PC-9 (cell line): Measurements from ENCODE around the gene HLTF. TPM values are rescaled to one million over a fixed set of nuclear protein-coding genes. Genes with fewer than 3 reads are reported as not detected.

Source experiments
- BruUV-seq: library from RNA; stranded (reverse); fragments of 400-500 nt; replicated peaks from 2 replicates; lab custom pipeline; 2021; lab: Mats Ljungman, UMichigan
- CTCF ChIA-PET: fragments of 300-600 bp; sonication (Branson Sonifier 250); formaldehyde crosslinking; loops from one replicate; lab custom pipeline; 2022; ENCODE audit warnings: antibody characterized with exemption; lab: Charles Lee
- POLR2A ChIA-PET: fragments of 300-600 bp; sonication (Branson Sonifier 250); formaldehyde crosslinking; loops from one replicate; lab custom pipeline; 2022; ENCODE audit warnings: antibody characterized with exemption; ENCODE audit not compliant: unreplicated experiment; lab: Charles Lee
- DNase-seq, 2 experiments: peaks; one replicate each; pipeline versions ENCODE4 v3.0.0 to v3.0.0-alpha.2; 2015 to 2022; ENCODE audit warnings: mixed read lengths in 1 of 2
- H2AFZ ChIP-seq: fragments of 200-600 bp; sonication (generic); 2 replicates; pipeline ENCODE4 v1.8.1; 2017; ENCODE audit warnings: antibody characterized with exemption
- H3F3A ChIP-seq: fragments of 200-600 bp; sonication (generic); 2 replicates; pipeline ENCODE4 v1.8.1; 2017; ENCODE audit warnings: antibody characterized with exemption, mild to moderate bottlenecking, low read depth; ENCODE audit not compliant: insufficient read depth
- H3K27ac ChIP-seq: fragments of 200-600 bp; sonication (generic); 2 replicates; pipeline ENCODE4 v1.6.1; 2016; ENCODE audit warnings: mixed run types
- H3K27me3 ChIP-seq: fragments of 200-600 bp; sonication (generic); 2 replicates; pipeline ENCODE4 v1.6.1; 2016; ENCODE audit warnings: low read depth, mixed run types; ENCODE audit not compliant: insufficient read depth
- H3K36me3 ChIP-seq: fragments of 200-600 bp; sonication (generic); 2 replicates; pipeline ENCODE4 v1.6.1; 2016; ENCODE audit warnings: low read depth, mixed run types
- H3K4me1 ChIP-seq: fragments of 200-600 bp; sonication (generic); replicated peaks from 2 replicates; pipeline ENCODE4 v1.6.1; 2016; ENCODE audit warnings: mixed run types; ENCODE audit not compliant: insufficient read depth
- H3K4me2 ChIP-seq: fragments of 200-600 bp; sonication (generic); 2 replicates; pipeline ENCODE4 v1.6.1; 2017; ENCODE audit warnings: mixed run types
- H3K4me3 ChIP-seq: fragments of 200-600 bp; sonication (generic); 2 replicates; pipeline ENCODE4 v1.6.1; 2016; ENCODE audit warnings: mixed run types
- H3K79me2 ChIP-seq: fragments of 200-600 bp; sonication (generic); 2 replicates; pipeline ENCODE4 v1.6.1; 2017; ENCODE audit warnings: low read depth, mixed run types
- H3K9me2 ChIP-seq: fragments of 200-600 bp; sonication (generic); 2 replicates; pipeline ENCODE4 v1.8.1; 2017; ENCODE audit warnings: mild to moderate bottlenecking; ENCODE audit not compliant: insufficient read depth
- H3K9me3 ChIP-seq: fragments of 200-600 bp; sonication (generic); 2 replicates; pipeline ENCODE4 v1.8.1; 2016; ENCODE audit warnings: low read depth; ENCODE audit not compliant: insufficient read depth
- H4K20me1 ChIP-seq: fragments of 200-600 bp; sonication (generic); 2 replicates; pipeline ENCODE4 v1.8.1; 2017; ENCODE audit not compliant: insufficient read depth
- CTCF ChIP-seq: fragments of 200-600 bp; sonication (generic); conservative IDR thresholded peaks from 2 replicates; pipeline ENCODE4 v1.6.1; 2017; ENCODE audit warnings: mixed run types, antibody characterized with exemption, mild to moderate bottlenecking, moderate library complexity
- EZH2 ChIP-seq: fragments of 200-600 bp; sonication (generic); IDR thresholded peaks from 2 replicates; pipeline ENCODE4 v1.8.0; 2017; ENCODE audit warnings: antibody characterized with exemption, low read depth
- intact Hi-C: fragments of 100-400 bp; cut with micrococcal nuclease; formaldehyde crosslinking; loops from one replicate; pipeline ENCODE4 v1.10.0; 2022; ENCODE audit not compliant: unreplicated experiment
- total RNA-seq: library from RNA; stranded (reverse); gene quantifications from 2 replicates; pipeline ENCODE4 v1.2.3, GENCODE V29; 2021

HLTF gene
- total RNA-seq, 1 experiment from 2014 or later: 38.3 TPM

GRCh38 chr3:149038322-149038721 is 48.0 kb downstream of the HLTF start:
- H3K79me2 ChIP-seq: no peaks in the 10 kb centered on the region
- no peak overlapping the region for H3K4me2 ChIP-seq
- no peaks in the 10 kb centered on the region for H3K9me3 ChIP-seq
- no peaks in the 10 kb centered on the region; the same call in 1 of the 2 replicates for H3F3A ChIP-seq
- H3K27me3 ChIP-seq: no peaks in the 10 kb centered on the region
- DNase-seq: no peak
- no peak overlapping the region for H3K4me3 ChIP-seq
- H3K9me2 ChIP-seq: no peaks in the 10 kb centered on the region
- no peaks in the 10 kb centered on the region for H4K20me1 ChIP-seq
- POLR2A ChIA-PET: no interaction called here
- intact Hi-C loops: no loop called here
- H2AFZ ChIP-seq: no peak overlapping the region
- no TSS peak for BruUV-seq
- peaks cover 25% of the 10 kb centered on the region for H3K36me3 ChIP-seq
- peaks cover 10% of the 10 kb centered on the region for H3K4me1 ChIP-seq
- CTCF ChIA-PET: no interaction called here
- TF ChIP-seq CTCF (no peak), EZH2 (no peak)
- no peak overlapping the region for H3K27ac ChIP-seq

GRCh38 chr3:149037684-149038083 is 48.6 kb downstream of the HLTF start:
- CTCF ChIA-PET: no interaction called here
- TF ChIP-seq CTCF (no peak), EZH2 (no peak)
- H2AFZ ChIP-seq: no peak overlapping the region
- no peak overlapping the region for H3K4me2 ChIP-seq
- no peaks in the 10 kb centered on the region for H3K9me2 ChIP-seq
- no peak overlapping the region for H3K27ac ChIP-seq
- no peaks in the 10 kb centered on the region for H4K20me1 ChIP-seq
- H3K27me3 ChIP-seq: no peaks in the 10 kb centered on the region
- intact Hi-C loops: no loop called here
- peaks cover 25% of the 10 kb centered on the region for H3K36me3 ChIP-seq
- H3K4me1 ChIP-seq: peaks cover 4% of the 10 kb centered on the region
- no peak overlapping the region for H3K4me3 ChIP-seq
- POLR2A ChIA-PET: no interaction called here
- H3F3A ChIP-seq: no peaks in the 10 kb centered on the region; the same call in 1 of the 2 replicates
- no peak for DNase-seq
- H3K79me2 ChIP-seq: no peaks in the 10 kb centered on the region
- no peaks in the 10 kb centered on the region for H3K9me3 ChIP-seq
- no TSS peak for BruUV-seq

GRCh38 chr3:149031096-149031495 is 55.2 kb downstream of the HLTF start:
- Histone ChIP-seq H3K4me1 (no peaks in the 10 kb centered on the region), H3K27me3 (no peaks in the 10 kb centered on the region), H3K27ac (no peak overlapping the region), H2AFZ (no peak overlapping the region), H3K4me2 (no peak overlapping the region), H3K79me2 (no peaks in the 10 kb centered on the region), H3F3A (no peaks in the 10 kb centered on the region), H3K4me3 (no peak overlapping the region), H3K36me3 (0 out of 2 replicates have a peak, but pooled peaks cover 10% of the 10 kb centered on the region), H4K20me1 (no peaks in the 10 kb centered on the region), H3K9me2 (no peaks in the 10 kb centered on the region), H3K9me3 (no peaks in the 10 kb centered on the region)
- intact Hi-C loops: no loop called here
- TF ChIP-seq CTCF: no peak
- TF ChIP-seq EZH2: no peak
- DNase-seq: no peak
- BruUV-seq: no TSS peak
- CTCF ChIA-PET: no interaction called here
- POLR2A ChIA-PET: interaction anchor here (0.6 kb wide), 2 partner anchors 10 to 1430 kb away, joined by 4 read pairs; no protein-coding TSS in a partner anchor
